HG03139 (cell line): ENCODE results near the gene ALDH3B2.

Source experiments
- ATAC-seq: cut with Tn5 transposase; IDR thresholded peaks from one replicate; pipeline ENCODE4 v1.9.1; 2021; ENCODE audit not compliant: unreplicated experiment

ALDH3B2 gene

DNA sequence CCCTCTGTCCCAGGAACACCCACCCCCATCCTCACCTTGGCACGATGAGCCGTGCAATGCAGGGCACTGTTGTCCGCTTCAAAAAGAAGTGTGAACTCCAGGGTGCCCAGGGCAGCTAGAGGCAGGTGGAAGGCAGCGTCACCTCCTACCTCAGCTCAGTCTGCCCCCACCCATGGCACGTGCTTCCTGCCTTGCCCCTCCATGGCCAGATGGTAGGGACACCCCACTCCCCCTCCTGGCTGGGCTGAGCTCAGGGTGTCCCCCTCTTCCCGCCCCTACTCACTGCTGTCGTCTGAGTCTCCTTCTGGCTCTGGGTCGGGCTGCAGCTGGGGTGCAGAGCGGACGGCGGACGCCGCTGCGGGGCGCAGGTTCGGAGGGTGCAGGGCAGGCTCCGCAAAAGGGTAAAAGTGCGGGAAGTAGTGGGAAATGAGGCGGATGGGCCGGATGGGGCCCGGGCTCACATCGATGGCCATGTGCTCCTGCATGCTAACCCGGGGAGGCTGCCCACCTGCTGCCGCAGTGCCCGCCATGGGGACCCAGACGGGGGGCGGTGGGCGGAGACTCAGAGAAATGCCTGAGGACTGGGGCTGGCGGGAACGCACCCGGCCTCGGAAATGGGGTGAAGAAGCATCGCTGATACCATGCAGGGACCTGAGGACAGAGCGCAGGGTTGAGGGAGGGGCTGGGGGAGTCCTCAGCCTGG lies 58.5 kb downstream of the ALDH3B2 start:
- no peak for ATAC-seq

- ATAC-seq = no peak
Measured at GRCh38 chr11:67614730-67615714, 59.4 kb downstream of the ALDH3B2 start.

DNA sequence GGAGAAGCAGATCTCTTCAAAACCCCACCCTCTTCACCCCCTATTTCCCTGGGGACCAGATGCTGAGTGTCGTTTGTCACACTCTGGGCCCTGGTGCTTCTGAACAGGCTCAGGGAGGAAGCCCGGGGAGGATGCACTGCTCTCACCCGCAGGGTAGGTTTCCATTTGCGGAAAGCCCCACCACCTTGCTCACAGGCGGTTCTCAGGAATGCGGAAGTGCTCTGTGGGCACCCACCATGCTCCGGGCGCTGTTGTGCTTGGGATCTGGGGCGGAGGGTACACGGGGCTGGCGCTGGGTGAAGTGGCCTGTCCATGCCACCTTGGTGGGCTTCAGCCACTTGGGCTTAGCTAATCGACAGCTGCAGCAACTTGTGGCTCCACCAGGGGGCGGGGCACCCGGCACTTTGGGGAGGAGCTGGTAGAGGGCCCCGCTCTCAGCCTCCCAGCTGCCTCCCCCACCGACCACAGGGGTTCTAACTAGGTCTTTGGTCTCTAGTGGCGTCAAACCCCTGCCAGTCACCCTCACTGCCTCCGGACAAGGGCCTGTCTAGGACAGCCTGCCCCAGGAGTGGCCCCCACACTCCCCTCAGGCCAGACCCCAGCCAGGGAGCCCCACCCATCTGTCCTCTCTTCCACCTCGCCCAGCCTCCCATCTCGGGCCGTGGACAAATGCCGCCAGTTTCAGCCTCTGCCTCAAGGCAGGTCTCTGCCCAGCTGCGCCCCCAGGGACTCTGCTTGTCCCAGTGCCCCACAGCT lies 60.3 kb downstream of the ALDH3B2 start:
- peak; percentile 69 for ATAC-seq

DNA sequence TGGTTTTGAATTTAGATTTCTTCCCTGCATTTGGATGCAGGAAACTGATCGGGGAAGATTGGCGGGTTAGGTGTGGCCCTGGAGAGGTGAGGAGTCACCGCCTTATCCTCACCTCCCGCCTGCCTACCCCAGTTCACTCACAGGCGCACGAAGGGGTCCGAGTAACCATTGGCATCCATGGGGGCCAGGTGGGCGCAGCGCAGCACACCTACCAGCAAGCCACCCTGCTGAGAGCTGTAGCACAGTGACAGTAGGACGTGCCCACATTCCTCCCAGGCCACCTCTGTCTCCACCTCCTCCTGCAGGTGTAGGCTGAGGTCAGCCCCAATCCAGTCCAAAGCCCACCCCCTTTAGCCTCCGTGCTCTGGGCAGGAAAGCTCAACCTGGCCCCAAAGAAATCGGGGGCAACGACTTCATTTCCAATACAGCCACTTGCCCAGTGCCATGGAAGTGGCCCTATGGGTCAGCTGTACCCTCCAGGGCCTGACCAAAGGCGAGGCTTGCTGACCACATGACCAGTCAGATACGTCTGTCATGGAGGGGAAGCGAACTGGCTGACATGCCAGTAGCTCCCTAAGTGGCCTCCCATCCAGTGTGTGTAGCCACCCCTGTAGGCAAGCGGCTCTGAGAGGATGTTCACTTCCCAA lies 61.0 kb downstream of the ALDH3B2 start:
- ATAC-seq = no peak

DNA sequence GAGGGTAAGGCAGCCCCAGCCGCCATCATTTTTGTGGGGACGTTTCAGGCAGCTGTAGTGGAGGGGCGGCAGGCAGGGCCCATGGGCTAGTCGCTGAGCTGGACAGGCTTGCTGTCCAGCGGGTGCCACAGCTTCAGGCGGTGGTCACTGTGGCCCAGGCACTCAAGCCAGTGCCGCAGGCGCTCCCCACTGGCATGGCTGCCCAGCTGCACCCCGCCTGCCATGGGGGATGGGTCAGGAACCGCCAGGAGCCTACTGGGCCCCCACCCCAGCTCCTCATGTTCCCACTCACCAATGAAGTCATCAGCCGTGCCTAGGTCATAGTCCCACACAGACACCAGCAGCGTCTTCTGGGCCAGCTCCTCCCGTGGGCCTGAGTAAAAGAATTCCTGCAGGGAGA lies 61.7 kb downstream of the ALDH3B2 start:
- no peak for ATAC-seq
